Ovary (tissue), 9 donors: ENCODE results near the gene TPD52L1. TPM values are rescaled to one million over a fixed set of nuclear protein-coding genes. Genes with fewer than 3 reads are reported as not detected.

Experiments used
- DNase-seq, 5 donors: peaks; one replicate each; pipeline ENCODE4 v3.0.0-alpha.2; 2019 to 2020
- H3K27ac ChIP-seq, 2 donors: fragments of 200-600 bp; one replicate each; pipeline versions ENCODE4 v1.5.1 to v1.8.0; 2019 to 2022
- H3K27me3 ChIP-seq: fragments of 200-600 bp; one replicate; pipeline ENCODE4 v1.8.0; 2022
- H3K36me3 ChIP-seq: fragments of 200-600 bp; sonication (generic); one replicate; pipeline ENCODE4 v1.5.1; 2019
- H3K4me1 ChIP-seq: one replicate; pipeline ENCODE4 v1.8.1; 2013; ENCODE audit warnings: mild to moderate bottlenecking, moderate library complexity; ENCODE audit not compliant: insufficient read depth
- H3K4me3 ChIP-seq: fragments of 200-600 bp; sonication (generic); one replicate; pipeline ENCODE4 v1.5.1; 2017
- H3K9me3 ChIP-seq, 2 donors: fragments of 200-600 bp in 1 of 2; sonication (generic) in 1 of 2; one replicate each; pipeline versions ENCODE4 v1.5.1 to v1.8.1; 2013 to 2019; ENCODE audit warnings: mild to moderate bottlenecking in 1 of 2, moderate library complexity in 1 of 2
- CTCF ChIP-seq, 3 donors: fragments of 450-650 bp in 2 of 3; fragments of 200-600 bp in 1 of 3; IDR thresholded peaks; one replicate each; pipeline versions ENCODE4 v1.5.1 to v1.8.0; 2016 to 2022; ENCODE audit warnings: antibody characterized with exemption in 3 of 3, mild to moderate bottlenecking in 1 of 3
- EP300 ChIP-seq: sonication (generic); formaldehyde crosslinking; IDR thresholded peaks from one replicate; pipeline ENCODE4 v1.6.1; 2017; ENCODE audit warnings: antibody characterized with exemption
- POLR2A ChIP-seq: fragments of 450-650 bp; IDR thresholded peaks from one replicate; pipeline ENCODE4 v1.6.1; 2017; ENCODE audit warnings: antibody characterized with exemption, mild to moderate bottlenecking, moderate library complexity
- WGBS, 3 donors: extraction: QIAGEN DNeasy Blood & Tissue Kit in 1 of 3; methylation state at CpG; one replicate each; pipeline versions ENCODE4 v1.1.5 to v1.1.7; 2013 to 2017; 5-methylcytosine and 5-hydroxymethylcytosine counted together
- intact Hi-C, 4 donors: fragments of 100-400 bp; cut with DNase I; formaldehyde crosslinking; loops; one replicate each; pipeline versions ENCODE4 v1.11.0 to v1.15.1; 2022 to 2023
- polyA plus RNA-seq, 2 donors: library from polyadenylated mRNA; stranded (reverse); fragments of 200-250 nt in 1 of 2; fragments of 350-450 nt in 1 of 2; fragmentation: Illumina TruSeq in 1 of 2; extraction: RNeasy Lipid Tissue Mini Kit (QIAGEN cat#74804) in 1 of 2; gene quantifications; one replicate each; pipeline ENCODE4 v1.2.3, GENCODE V29; 2013 to 2014
- total RNA-seq, 7 donors: library from RNA; depleted of rRNA in 2 of 7; stranded (reverse); fragments of >200 nt in 2 of 7; fragmentation: NEBNext Ultra II Directional in 3 of 7; extraction: Animal tissue kit (Norgen Biotek cat#: 25700) in 3 of 7; gene quantifications; one replicate each; pipeline versions ENCODE4 v1.1.0 to v1.2.4, GENCODE V29; 2016 to 2023
- donor health status: DM: no; HTN: no; CAD: no; lungs with moderate emphysema.
- donor health status: DM: no; HTN: no; CAD: no.
- donor health status: Bipolar disorder and iron deficiency.
- donor health status: DM: yes; HTN: yes; CAD: no.
- donor health status: DM: no; HTN: no; CAD: no.
- donor health status: DM: yes; HTN: yes; CAD: no.

TPD52L1 gene
- total and polyA plus RNA-seq, 9 donors, result 14.4 to 154 (median 27.4) TPM

- 96 to 99% (median 97%) methylated on average over 4 of the region's 4 CpGs for WGBS, 3 donors
These were observed 37.1 kb downstream of the TPD52L1 start for GRCh38 chr6:125190667-125191066.

GRCh38 chr6:125191916-125192609, 38.5 kb downstream of the TPD52L1 start:
- Histone ChIP-seq H3K27ac (no peak overlapping the region), H3K27me3 (no peaks in the 10 kb centered on the region), H3K36me3 (no peaks in the 10 kb centered on the region), H3K4me1 (peaks cover 8% of the 10 kb centered on the region), H3K4me3 (no peak overlapping the region), H3K9me3 (no peaks in the 10 kb centered on the region)
- peak in 4 of 5 donors; percentile 22 to 64 (median 45) for DNase-seq
- TF ChIP-seq EP300 (no peak), CTCF (IDR thresholded peaks at IDR 0.05) (peak in 1 of 3 donors; percentile 11), POLR2A (no peak)
- 45 to 54% (median 47%) methylated on average over 5 of the region's 5 CpGs for WGBS, 3 donors
- intact Hi-C loops, result no loop called here

More at GRCh38 chr6:125190667-125191066, 37.1 kb downstream of the TPD52L1 start:
- Histone ChIP-seq H3K9me3 (no peaks in the 10 kb centered on the region), H3K4me1 (peaks cover under 1% of the 10 kb centered on the region), H3K4me3 (no peak overlapping the region), H3K36me3 (no peaks in the 10 kb centered on the region), H3K27me3 (no peaks in the 10 kb centered on the region), H3K27ac (no peak overlapping the region)
- intact Hi-C loops, result no loop called here
- no peak for DNase-seq
- no peak for TF ChIP-seq POLR2A
- TF ChIP-seq CTCF (IDR thresholded peaks at IDR 0.05), result no peak
- TF ChIP-seq EP300, result no peak

- Histone ChIP-seq H3K36me3 (no peaks in the 10 kb centered on the region), H3K27ac (no peak overlapping the region), H3K27me3 (no peaks in the 10 kb centered on the region), H3K4me1 (peaks cover 8% of the 10 kb centered on the region), H3K4me3 (no peak overlapping the region), H3K9me3 (no peaks in the 10 kb centered on the region)
- no peak for DNase-seq
- intact Hi-C loops, result no loop called here
- 91 to 96% (median 94%) methylated on average over 5 of the region's 5 CpGs for WGBS, 3 donors
- TF ChIP-seq CTCF (IDR thresholded peaks at IDR 0.05) (no peak), POLR2A (no peak), EP300 (no peak)
These were observed 39.0 kb downstream of the TPD52L1 start for GRCh38 chr6:125192610-125192930.

- TF ChIP-seq EP300 (no peak), CTCF (IDR thresholded peaks at IDR 0.05) (no peak), POLR2A (no peak)
- no peak overlapping the region for H3K27ac ChIP-seq
- no peaks in the 10 kb centered on the region for H3K9me3 ChIP-seq
- intact Hi-C loops, result no loop called here
- H3K4me1 ChIP-seq, result peaks cover 12% of the 10 kb centered on the region
- no peak for DNase-seq
- no peaks in the 10 kb centered on the region for H3K36me3 ChIP-seq
- H3K27me3 ChIP-seq, result no peaks in the 10 kb centered on the region
- 90 to 97% (median 93%) methylated on average over 2 of the region's 2 CpGs for WGBS, 3 donors
- no peak overlapping the region for H3K4me3 ChIP-seq
These were observed 39.6 kb downstream of the TPD52L1 start for GRCh38 chr6:125193208-125193607.
